NCI-H2107 treated with DMSO at 0.1 percent for 48 hours (cell line): ENCODE measurements around the gene HBM.
"Not testable (repeated sequence)": the region's sequence is repeated elsewhere in the genome, so short reads cannot be mapped to it uniquely, and the experiment has no call there.

Experiments
- DNase-seq: peaks from one replicate; lab custom pipeline; 2025; ENCODE audit not compliant: unreplicated experiment; lab: John Stamatoyannopoulos, UW

The HBM gene

DNA sequence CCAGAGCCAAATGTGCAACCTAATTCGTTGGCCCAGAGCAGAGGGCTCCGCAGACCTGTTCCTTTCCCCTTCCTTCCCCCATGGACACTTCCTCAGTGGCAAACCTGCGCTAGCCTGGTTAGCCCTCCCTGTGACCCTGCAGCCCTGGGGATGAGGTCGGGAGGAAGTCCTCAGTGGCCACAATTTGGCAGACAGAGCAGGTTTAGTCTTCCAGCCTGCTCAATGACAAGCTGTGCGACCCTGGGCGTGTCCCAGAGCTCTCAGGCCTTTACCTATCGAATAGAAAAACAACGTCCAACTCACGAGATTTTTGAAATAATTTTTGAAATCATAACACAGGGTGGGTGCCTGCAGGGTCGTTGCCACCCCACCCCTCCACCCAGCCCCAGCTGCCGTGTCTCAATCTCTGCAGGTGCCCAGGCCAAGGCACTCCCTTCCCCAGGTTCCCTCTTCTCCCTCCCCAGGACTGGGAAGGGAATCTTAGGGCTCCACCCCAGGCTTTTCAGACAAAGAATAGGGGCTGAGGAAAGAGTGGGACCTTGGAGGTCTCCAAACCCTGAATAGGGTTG lies 1.4 kb downstream of the HBM start:
- no peak for DNase-seq

DNA sequence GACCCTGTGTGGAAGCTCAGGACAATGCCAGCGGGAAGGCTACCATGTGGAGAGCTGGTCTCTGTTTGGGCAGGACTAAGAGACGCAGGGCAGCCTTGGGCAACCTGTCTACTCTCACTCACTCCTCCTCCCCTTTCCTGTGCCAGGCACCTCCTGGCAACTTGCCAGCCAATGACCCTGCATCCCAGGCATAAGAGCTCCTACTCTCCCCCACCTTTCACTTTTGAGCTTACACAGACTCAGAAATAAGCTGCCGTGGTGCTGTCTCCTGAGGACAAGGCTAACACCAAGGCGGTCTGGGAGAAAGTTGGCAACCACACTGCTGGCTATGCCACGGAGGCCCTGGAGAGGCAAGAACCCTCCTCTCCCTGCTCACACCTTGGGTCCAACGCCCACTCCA lies 2.6 kb downstream of the HBM start:
- no peak for DNase-seq

DNA sequence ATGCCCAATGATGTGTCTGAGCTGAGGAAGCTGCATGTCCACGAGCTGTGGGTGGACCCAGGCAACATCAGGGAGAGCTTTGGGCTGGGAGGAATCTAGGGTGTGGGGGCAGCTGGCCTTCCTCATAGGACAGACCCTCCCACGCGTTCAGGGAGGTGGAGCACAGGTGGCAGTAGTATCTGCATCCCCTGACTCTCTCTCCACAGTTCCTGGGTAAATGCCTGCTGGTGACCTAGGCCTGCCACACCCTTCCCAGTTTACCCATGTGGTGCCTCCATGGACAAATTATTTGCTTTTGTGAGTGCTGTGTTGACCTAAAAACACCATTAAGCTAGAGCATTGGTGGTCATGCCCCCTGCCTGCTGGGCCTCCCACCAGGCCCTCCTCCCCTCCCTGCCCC lies 3.2 kb downstream of the HBM start:
- DNase-seq: no peak

DNA sequence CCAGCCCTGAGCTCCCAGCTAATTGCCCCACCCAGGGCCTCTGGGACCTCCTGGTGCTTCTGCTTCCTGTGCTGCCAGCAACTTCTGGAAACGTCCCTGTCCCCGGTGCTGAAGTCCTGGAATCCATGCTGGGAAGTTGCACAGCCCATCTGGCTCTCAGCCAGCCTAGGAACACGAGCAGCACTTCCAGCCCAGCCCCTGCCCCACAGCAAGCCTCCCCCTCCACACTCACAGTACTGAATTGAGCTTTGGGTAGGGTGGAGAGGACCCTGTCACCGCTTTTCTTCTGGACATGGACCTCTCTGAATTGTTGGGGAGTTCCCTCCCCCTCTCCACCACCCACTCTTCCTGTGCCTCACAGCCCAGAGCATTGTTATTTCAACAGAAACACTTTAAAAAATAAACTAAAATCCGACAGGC lies 4.3 kb downstream of the HBM start:
- not testable (repeated sequence) for DNase-seq

DNA sequence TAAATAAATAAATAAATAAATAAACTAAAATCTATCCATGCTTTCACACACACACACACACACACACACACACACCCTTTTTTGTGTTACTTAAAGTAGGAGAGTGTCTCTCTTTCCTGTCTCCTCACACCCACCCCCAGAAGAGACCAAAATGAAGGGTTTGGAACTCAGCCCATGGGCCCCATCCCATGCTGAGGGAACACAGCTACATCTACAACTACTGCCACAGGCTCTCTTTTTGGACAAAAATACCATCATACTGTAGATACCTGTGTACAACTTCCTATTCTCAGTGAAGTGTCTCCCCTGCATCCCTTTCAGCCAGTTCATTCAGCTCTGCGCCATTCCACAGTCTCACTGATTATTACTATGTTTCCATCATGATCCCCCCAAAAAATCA lies 5.0 kb downstream of the HBM start:
- DNase-seq: no peak

DNA sequence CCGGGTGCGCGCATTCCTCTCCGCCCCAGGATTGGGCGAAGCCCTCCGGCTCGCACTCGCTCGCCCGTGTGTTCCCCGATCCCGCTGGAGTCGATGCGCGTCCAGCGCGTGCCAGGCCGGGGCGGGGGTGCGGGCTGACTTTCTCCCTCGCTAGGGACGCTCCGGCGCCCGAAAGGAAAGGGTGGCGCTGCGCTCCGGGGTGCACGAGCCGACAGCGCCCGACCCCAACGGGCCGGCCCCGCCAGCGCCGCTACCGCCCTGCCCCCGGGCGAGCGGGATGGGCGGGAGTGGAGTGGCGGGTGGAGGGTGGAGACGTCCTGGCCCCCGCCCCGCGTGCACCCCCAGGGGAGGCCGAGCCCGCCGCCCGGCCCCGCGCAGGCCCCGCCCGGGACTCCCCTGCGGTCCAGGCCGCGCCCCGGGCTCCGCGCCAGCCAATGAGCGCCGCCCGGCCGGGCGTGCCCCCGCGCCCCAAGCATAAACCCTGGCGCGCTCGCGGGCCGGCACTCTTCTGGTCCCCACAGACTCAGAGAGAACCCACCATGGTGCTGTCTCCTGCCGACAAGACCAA lies 6.7 kb downstream of the HBM start, which contains the start of gene HBA2:
Gene HBA2, plus strand, starts transcription at position 503 of the 568 bp plus-strand sequence. Its CDS starts 37 bp downstream, at position 540.
- not testable (repeated sequence) for DNase-seq

DNA sequence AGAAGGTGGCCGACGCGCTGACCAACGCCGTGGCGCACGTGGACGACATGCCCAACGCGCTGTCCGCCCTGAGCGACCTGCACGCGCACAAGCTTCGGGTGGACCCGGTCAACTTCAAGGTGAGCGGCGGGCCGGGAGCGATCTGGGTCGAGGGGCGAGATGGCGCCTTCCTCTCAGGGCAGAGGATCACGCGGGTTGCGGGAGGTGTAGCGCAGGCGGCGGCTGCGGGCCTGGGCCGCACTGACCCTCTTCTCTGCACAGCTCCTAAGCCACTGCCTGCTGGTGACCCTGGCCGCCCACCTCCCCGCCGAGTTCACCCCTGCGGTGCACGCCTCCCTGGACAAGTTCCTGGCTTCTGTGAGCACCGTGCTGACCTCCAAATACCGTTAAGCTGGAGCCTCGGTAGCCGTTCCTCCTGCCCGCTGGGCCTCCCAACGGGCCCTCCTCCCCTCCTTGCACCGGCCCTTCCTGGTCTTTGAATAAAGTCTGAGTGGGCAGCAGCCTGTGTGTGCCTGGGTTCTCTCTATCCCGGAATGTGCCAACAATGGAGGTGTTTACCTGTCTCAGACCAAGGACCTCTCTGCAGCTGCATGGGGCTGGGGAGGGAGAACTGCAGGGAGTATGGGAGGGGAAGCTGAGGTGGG lies 7.6 kb downstream of the HBM start:
- DNase-seq: not testable (repeated sequence)

DNA sequence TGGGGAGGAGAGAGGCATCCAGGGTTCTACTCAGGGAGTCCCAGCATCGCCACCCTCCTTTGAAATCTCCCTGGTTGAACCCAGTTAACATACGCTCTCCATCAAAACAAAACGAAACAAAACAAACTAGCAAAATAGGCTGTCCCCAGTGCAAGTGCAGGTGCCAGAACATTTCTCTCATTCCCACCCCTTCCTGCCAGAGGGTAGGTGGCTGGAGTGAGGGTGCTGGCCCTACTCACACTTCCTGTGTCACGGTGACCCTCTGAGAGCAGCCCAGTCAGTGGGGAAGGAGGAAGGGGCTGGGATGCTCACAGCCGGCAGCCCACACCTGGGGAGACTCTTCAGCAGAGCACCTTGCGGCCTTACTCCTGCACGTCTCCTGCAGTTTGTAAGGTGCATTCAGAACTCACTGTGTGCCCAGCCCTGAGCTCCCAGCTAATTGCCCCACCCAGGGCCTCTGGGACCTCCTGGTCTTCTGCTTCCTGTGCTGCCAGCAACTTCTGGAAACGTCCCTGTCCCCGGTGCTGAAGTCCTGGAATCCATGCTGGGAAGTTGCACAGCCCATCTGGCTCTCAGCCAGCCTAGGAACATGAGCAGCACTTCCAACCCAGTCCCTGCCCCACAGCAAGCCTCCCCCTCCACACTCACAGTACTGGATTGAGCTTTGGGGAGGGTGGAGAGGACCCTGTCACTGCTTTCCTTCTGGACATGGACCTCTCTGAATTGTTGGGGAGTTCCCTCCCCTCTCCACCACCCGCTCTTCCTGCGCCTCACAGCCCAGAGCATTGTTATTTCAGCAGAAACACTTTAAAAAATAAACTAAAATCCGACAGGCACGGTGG lies 8.4 kb downstream of the HBM start:
- DNase-seq: not testable (repeated sequence)

DNA sequence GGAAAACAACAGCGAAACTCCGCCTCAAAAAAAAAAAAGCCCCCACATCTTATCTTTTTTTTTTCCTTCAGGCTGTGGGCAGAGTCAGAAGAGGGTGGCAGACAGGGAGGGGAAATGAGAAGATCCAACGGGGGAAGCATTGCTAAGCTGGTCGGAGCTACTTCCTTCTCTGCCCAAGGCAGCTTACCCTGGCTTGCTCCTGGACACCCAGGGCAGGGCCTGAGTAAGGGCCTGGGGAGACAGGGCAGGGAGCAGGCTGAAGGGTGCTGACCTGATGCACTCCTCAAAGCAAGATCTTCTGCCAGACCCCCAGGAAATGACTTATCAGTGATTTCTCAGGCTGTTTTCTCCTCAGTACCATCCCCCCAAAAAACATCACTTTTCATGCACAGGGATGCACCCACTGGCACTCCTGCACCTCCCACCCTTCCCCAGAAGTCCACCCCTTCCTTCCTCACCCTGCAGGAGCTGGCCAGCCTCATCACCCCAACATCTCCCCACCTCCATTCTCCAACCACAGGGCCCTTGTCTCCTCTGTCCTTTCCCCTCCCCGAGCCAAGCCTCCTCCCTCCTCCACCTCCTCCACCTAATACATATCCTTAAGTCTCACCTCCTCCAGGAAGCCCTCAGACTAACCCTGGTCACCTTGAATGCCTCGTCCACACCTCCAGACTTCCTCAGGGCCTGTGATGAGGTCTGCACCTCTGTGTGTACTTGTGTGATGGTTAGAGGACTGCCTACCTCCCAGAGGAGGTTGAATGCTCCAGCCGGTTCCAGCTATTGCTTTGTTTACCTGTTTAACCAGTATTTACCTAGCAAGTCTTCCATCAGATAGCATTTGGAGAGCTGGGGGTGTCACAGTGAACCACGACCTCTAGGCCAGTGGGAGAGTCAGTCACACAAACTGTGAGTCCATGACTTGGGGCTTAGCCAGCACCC lies 9.5 kb downstream of the HBM start:
- DNase-seq: no peak

DNA sequence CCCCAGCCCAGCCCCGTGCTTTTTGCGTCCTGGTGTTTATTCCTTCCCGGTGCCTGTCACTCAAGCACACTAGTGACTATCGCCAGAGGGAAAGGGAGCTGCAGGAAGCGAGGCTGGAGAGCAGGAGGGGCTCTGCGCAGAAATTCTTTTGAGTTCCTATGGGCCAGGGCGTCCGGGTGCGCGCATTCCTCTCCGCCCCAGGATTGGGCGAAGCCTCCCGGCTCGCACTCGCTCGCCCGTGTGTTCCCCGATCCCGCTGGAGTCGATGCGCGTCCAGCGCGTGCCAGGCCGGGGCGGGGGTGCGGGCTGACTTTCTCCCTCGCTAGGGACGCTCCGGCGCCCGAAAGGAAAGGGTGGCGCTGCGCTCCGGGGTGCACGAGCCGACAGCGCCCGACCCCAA lies 10.2 kb downstream of the HBM start:
- not testable (repeated sequence) for DNase-seq

DNA sequence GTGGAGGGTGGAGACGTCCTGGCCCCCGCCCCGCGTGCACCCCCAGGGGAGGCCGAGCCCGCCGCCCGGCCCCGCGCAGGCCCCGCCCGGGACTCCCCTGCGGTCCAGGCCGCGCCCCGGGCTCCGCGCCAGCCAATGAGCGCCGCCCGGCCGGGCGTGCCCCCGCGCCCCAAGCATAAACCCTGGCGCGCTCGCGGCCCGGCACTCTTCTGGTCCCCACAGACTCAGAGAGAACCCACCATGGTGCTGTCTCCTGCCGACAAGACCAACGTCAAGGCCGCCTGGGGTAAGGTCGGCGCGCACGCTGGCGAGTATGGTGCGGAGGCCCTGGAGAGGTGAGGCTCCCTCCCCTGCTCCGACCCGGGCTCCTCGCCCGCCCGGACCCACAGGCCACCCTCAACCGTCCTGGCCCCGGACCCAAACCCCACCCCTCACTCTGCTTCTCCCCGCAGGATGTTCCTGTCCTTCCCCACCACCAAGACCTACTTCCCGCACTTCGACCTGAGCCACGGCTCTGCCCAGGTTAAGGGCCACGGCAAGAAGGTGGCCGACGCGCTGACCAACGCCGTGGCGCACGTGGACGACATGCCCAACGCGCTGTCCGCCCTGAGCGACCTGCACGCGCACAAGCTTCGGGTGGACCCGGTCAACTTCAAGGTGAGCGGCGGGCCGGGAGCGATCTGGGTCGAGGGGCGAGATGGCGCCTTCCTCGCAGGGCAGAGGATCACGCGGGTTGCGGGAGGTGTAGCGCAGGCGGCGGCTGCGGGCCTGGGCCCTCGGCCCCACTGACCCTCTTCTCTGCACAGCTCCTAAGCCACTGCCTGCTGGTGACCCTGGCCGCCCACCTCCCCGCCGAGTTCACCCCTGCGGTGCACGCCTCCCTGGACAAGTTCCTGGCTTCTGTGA lies 11.0 kb downstream of the HBM start, which contains the start of gene HBA1:
Gene HBA1, plus strand, starts transcription at position 204 of the 906 bp plus-strand sequence. Its CDS starts 37 bp downstream, at position 241.
- not testable (repeated sequence) for DNase-seq

DNA sequence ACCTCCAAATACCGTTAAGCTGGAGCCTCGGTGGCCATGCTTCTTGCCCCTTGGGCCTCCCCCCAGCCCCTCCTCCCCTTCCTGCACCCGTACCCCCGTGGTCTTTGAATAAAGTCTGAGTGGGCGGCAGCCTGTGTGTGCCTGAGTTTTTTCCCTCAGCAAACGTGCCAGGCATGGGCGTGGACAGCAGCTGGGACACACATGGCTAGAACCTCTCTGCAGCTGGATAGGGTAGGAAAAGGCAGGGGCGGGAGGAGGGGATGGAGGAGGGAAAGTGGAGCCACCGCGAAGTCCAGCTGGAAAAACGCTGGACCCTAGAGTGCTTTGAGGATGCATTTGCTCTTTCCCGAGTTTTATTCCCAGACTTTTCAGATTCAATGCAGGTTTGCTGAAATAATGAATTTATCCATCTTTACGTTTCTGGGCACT lies 11.6 kb downstream of the HBM start:
- DNase-seq: peak; percentile 100

DNA sequence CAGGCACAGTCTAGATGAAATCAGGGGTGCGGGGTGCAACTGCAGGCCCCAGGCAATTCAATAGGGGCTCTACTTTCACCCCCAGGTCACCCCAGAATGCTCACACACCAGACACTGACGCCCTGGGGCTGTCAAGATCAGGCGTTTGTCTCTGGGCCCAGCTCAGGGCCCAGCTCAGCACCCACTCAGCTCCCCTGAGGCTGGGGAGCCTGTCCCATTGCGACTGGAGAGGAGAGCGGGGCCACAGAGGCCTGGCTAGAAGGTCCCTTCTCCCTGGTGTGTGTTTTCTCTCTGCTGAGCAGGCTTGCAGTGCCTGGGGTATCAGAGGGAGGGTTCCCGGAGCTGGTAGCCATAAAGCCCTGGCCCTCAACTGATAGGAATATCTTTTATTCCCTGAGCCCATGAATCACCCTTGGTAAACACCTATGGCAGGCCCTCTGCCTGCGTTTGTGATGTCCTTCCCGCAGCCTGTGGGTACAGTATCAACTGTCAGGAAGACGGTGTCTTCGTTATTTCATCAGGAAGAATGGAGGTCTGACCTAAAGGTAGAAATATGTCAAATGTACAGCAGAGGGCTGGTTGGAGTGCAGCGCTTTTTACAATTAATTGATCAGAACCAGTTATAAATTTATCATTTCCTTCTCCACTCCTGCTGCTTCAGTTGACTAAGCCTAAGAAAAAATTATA lies 12.3 kb downstream of the HBM start:
- no peak for DNase-seq

DNA sequence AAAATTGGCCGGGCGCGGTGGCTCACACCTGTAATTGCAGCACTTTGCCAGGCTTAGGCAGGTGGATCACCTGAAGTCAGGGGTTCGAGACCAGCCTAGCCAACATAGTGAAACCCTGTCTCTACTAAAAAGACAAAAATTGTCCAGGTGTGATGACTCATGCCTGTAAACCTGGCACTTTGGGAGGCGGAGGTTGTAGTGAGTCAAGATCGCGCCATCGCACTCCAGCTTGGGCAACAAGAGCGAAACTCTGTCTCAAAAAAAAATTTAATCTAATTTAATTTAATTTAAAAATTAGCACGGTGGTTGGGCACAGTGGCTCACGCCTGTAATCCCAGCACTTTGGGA lies 12.9 kb downstream of the HBM start:
- DNase-seq: no peak

DNA sequence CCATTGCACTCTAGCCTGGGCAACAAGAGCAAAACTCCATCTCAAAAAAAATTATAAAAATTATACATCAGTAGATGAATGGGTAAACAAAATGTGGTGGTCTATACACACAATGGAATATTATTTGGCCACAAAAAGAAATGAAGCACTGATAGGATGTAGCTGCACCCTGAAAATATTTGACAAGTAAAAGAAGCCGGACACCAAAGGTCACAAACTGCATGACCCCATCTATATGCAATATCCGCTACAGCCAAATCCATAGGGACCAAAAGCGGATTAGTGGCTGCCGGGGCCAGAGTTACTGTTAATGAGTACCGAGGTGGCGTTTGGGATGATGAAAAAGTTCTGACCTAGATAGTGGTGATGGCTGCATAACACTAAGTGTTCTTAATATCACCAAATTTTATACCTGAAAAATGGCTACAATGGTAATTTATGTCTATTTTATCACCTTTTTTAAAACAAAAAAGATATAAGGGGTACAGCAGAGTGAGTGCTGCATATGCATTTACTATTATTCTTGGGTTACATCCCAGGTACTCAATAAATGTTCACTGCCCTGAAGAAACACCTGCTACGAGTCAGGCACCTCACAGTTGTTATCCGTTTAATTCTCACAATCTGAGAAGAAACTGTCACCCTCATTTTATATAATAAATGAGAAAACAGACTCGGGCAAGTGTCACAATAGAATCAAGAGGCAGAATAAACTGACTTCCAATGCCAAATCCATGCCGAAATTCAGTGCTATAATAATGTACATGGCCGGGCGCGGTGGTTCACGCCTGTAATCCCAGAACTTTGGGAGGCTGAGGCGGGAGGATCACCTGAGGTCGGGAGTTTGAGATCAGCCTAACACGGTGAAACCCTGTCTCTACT lies 13.7 kb downstream of the HBM start:
- DNase-seq: no peak

DNA sequence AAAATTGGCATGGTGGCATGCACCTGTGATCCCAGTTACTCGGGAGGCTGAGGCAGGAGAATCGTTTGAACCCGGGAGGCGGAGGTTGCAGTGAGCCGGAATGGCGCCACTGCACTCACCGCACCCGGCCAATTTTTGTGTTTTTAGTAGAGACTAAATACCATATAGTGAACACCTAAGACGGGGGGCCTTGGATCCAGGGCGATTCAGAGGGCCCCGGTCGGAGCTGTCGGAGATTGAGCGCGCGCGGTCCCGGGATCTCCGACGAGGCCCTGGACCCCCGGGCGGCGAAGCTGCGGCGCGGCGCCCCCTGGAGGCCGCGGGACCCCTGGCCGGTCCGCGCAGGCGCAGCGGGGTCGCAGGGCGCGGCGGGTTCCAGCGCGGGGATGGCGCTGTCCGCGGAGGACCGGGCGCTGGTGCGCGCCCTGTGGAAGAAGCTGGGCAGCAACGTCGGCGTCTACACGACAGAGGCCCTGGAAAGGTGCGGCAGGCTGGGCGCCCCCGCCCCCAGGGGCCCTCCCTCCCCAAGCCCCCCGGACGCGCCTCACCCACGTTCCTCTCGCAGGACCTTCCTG lies 14.4 kb downstream of the HBM start, which contains the start of gene HBQ1:
Gene HBQ1, plus strand, starts transcription at position 359 of the 575 bp plus-strand sequence. Its CDS starts 28 bp downstream, at position 387.
- no peak for DNase-seq
